ENCODE measurements around the gene ZNF18.

DNA sequence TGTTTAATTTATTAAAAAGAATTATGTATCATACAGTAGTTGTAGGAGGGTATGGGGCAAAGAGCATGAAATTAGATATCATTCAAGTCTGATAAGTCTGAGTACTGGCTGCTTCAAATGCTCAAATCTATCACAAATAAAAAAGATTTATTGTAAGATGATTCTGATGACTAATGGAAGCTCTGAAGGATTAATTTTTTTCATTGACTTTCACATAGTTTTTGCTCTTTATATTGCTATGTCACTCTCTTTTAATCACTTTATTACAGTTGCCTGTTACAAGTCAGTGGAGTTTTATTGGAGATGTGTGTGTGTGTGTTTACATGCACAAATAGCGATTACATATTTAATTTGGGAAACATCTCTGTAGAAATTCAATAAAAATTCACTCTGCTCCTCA is 38.4 kb upstream of the ZNF18 start:
- TF ChIP-seq EZH2 (IDR thresholded peaks at IDR 0.05) (no peak), POLR2AphosphoS5 (IDR thresholded peaks at IDR 0.05; ENCODE audit: borderline replicate concordance, low read depth, low read length) (no peak), FOXP2 (optimal IDR thresholded peaks at IDR 0.05; ENCODE audit: control extremely low read depth, extremely low read length, insufficient read depth) (no peak)
